SK-N-SH (cell line): Measurements from ENCODE around the gene SH3RF1. TPM values are rescaled to one million over a fixed set of nuclear protein-coding genes. Genes with fewer than 3 reads are reported as not detected.

Experiments used
- CTCF ChIA-PET: fragments of 300-600, 350-600 bp; formaldehyde crosslinking; extraction: SDS; loops from one replicate; lab custom pipeline; 2021; lab: Yijun Ruan, JAX
- POLR2A ChIA-PET: fragments of 350-600 bp; sonication (Branson Sonifier 250); formaldehyde crosslinking; extraction: SDS; loops from one replicate; lab custom pipeline; 2020; ENCODE audit warnings: antibody characterized with exemption, inconsistent platforms; lab: Yijun Ruan, JAX
- DNase-seq: peaks from one replicate; pipeline ENCODE4 v3.0.0; 2012
- H2AFZ ChIP-seq: fragments of 200-600 bp; sonication (generic); 2 replicates; pipeline ENCODE4 v1.8.1; 2016; ENCODE audit warnings: antibody characterized with exemption, mild to moderate bottlenecking, low read depth
- H3F3A ChIP-seq: fragments of 200-600 bp; sonication (generic); replicated peaks from 2 replicates; pipeline ENCODE3; 2016; ENCODE audit warnings: antibody characterized with exemption, mild to moderate bottlenecking; ENCODE audit not compliant: insufficient read depth
- H3K27ac ChIP-seq, 2 experiments: fragments of 200-500 bp in 1 of 2; fragments of 200-600 bp in 1 of 2; sonication (Bioruptor generic) in 1 of 2; sonication (generic), shearing (Covaris generic) in 1 of 2; 2 replicates each; pipeline versions ENCODE4 v1.5.1 to v1.6.1; 2014 to 2016; ENCODE audit warnings: low read depth in 2 of 2, inconsistent platforms in 1 of 2, low read length in 1 of 2, mild to moderate bottlenecking in 1 of 2, mixed read lengths in 1 of 2
- H3K27me3 ChIP-seq: fragments of 200-600 bp; sonication (generic), shearing (Covaris generic); 2 replicates; pipeline ENCODE4 v1.6.1; 2016; ENCODE audit warnings: mixed run types; ENCODE audit not compliant: insufficient read depth
- H3K36me3 ChIP-seq, 2 experiments: fragments of 200-500 bp in 1 of 2; fragments of 200-600 bp in 1 of 2; sonication (Bioruptor generic) in 1 of 2; sonication (generic) in 1 of 2; replicated peaks in 1 of 2; 2 replicates each; pipeline versions ENCODE3 to v1.5.1; 2014 to 2016; ENCODE audit warnings: low read length in 1 of 2, mild to moderate bottlenecking in 1 of 2; ENCODE audit not compliant: insufficient read depth in 2 of 2, control insufficient read depth in 1 of 2
- H3K4me1 ChIP-seq, 2 experiments: fragments of 200-500 bp in 1 of 2; fragments of 200-600 bp in 1 of 2; sonication (Bioruptor generic) in 1 of 2; sonication (generic), shearing (Covaris generic) in 1 of 2; 2 replicates each; pipeline versions ENCODE4 v1.5.1 to v1.6.1; 2014 to 2016; ENCODE audit warnings: low read depth in 1 of 2, low read length in 1 of 2, mixed run types in 1 of 2; ENCODE audit not compliant: insufficient read depth in 2 of 2, control insufficient read depth in 1 of 2
- H3K4me2 ChIP-seq: fragments of 200-600 bp; sonication (generic), shearing (Covaris generic); 2 replicates; pipeline ENCODE4 v1.6.1; 2017; ENCODE audit warnings: mixed run types
- H3K4me3 ChIP-seq, 2 experiments: fragments of 200-500 bp in 1 of 2; fragments of 200-600 bp in 1 of 2; sonication (Bioruptor generic) in 1 of 2; sonication (generic), shearing (Covaris generic) in 1 of 2; 2 replicates each; pipeline versions ENCODE4 v1.5.1 to v1.8.1; 2014 to 2016; ENCODE audit warnings: low read depth in 2 of 2, inconsistent platforms in 1 of 2, low read length in 1 of 2, mild to moderate bottlenecking in 1 of 2, mixed read lengths in 1 of 2, moderate library complexity in 1 of 2
- H3K79me2 ChIP-seq: fragments of 200-600 bp; sonication (generic); 2 replicates; pipeline ENCODE4 v1.8.1; 2017; ENCODE audit warnings: mild to moderate bottlenecking; ENCODE audit not compliant: insufficient read depth
- H3K9ac ChIP-seq: fragments of 200-600 bp; sonication (generic); 2 replicates; pipeline ENCODE4 v1.6.1; 2017; ENCODE audit warnings: mixed run types
- H3K9me2 ChIP-seq: fragments of 200-600 bp; sonication (generic); 2 replicates; pipeline ENCODE4 v1.6.1; 2017; ENCODE audit warnings: mixed run types
- H3K9me3 ChIP-seq: fragments of 200-600 bp; sonication (generic); 2 replicates; pipeline ENCODE4 v1.6.1; 2017; ENCODE audit warnings: mixed run types, mild to moderate bottlenecking, moderate library complexity
- H4K20me1 ChIP-seq: fragments of 200-600 bp; sonication (generic); 2 replicates; pipeline ENCODE4 v1.6.1; 2017; ENCODE audit warnings: mild to moderate bottlenecking, mixed run types; ENCODE audit not compliant: insufficient read depth
- CTCF ChIP-seq: fragments of 200-600 bp; sonication (generic); IDR thresholded peaks from 2 replicates; pipeline ENCODE4 v1.6.1; 2017; ENCODE audit warnings: antibody characterized with exemption, mild to moderate bottlenecking, moderate library complexity
- ELF1 ChIP-seq: IDR thresholded peaks from 2 replicates; pipeline ENCODE4 v1.4.0; 2012
- EZH2phosphoT487 ChIP-seq: fragments of 200-600 bp; sonication (generic); IDR thresholded peaks from 2 replicates; pipeline ENCODE4 v1.6.1; 2017; ENCODE audit warnings: low read depth, mixed run types, mild to moderate bottlenecking, antibody characterized with exemption, moderate library complexity, borderline replicate concordance
- FOXJ3 ChIP-seq: sonication (generic); formaldehyde crosslinking; IDR thresholded peaks from 2 replicates; pipeline ENCODE4 v1.5.1; 2020; ENCODE audit warnings: mild to moderate bottlenecking, missing genetic modification reagents
- FOXM1 ChIP-seq: IDR thresholded peaks from 2 replicates; pipeline ENCODE4 v1.4.0; 2012; ENCODE audit warnings: low read depth, mild to moderate bottlenecking
- GABPA ChIP-seq: IDR thresholded peaks from 2 replicates; pipeline ENCODE4 v1.4.0; 2012; ENCODE audit warnings: low read depth, mild to moderate bottlenecking
- GATA2 ChIP-seq: sonication (generic); formaldehyde crosslinking; IDR thresholded peaks from 2 replicates; pipeline ENCODE4 v1.5.0; 2020; ENCODE audit warnings: mild to moderate bottlenecking, missing genetic modification reagents
- IRF3 ChIP-seq: fragments of 150-350 bp; IDR thresholded peaks from 2 replicates; pipeline ENCODE4 v1.6.1; 2016; ENCODE audit warnings: mild to moderate bottlenecking, low read depth, low read length
- JUND ChIP-seq: IDR thresholded peaks from 2 replicates; pipeline ENCODE4 v1.4.0; 2012
- MAX ChIP-seq: IDR thresholded peaks from 2 replicates; pipeline ENCODE4 v1.4.0; 2012; ENCODE audit warnings: low read depth
- MEF2A ChIP-seq: IDR thresholded peaks from 2 replicates; pipeline ENCODE4 v1.4.0; 2012; ENCODE audit warnings: low read depth, borderline replicate concordance
- NFIC ChIP-seq: IDR thresholded peaks from 2 replicates; pipeline ENCODE4 v1.4.0; 2012; ENCODE audit warnings: borderline replicate concordance
- POLR2AphosphoS5 ChIP-seq: IDR thresholded peaks from 2 replicates; pipeline ENCODE4 v1.6.1; 2012; ENCODE audit warnings: low read depth, low read length
- RCOR1 ChIP-seq: fragments of 150-350 bp; IDR thresholded peaks from 2 replicates; pipeline ENCODE4 v1.6.1; 2017; ENCODE audit warnings: antibody characterized with exemption, low read length
- RFX5 ChIP-seq: IDR thresholded peaks from 2 replicates; pipeline ENCODE4 v1.6.1; 2012; ENCODE audit warnings: mild to moderate bottlenecking, improper control_type of control experiment, low read length
- SIN3A ChIP-seq: IDR thresholded peaks from 2 replicates; pipeline ENCODE4 v1.6.1; 2012; ENCODE audit warnings: low read depth, mild to moderate bottlenecking, low read length, moderate library complexity, borderline replicate concordance
- SMC3 ChIP-seq: IDR thresholded peaks from 2 replicates; pipeline ENCODE4 v1.6.1; 2012; ENCODE audit warnings: low read depth, low read length, improper control_type of control experiment
- TAF1 ChIP-seq: IDR thresholded peaks from 2 replicates; pipeline ENCODE4 v1.6.1; 2012; ENCODE audit warnings: low read depth, mild to moderate bottlenecking, low read length, moderate library complexity, borderline replicate concordance
- TCF12 ChIP-seq: IDR thresholded peaks from 2 replicates; pipeline ENCODE4 v1.4.0; 2012
- USF2 ChIP-seq: fragments of 150-350 bp; IDR thresholded peaks from 2 replicates; pipeline ENCODE4 v1.6.1; 2017; ENCODE audit warnings: antibody characterized with exemption, low read length, low read depth, borderline replicate concordance
- YY1 ChIP-seq: IDR thresholded peaks from 2 replicates; pipeline ENCODE4 v1.4.0; 2012; ENCODE audit warnings: low read depth, mild to moderate bottlenecking
- WGBS: methylation state at CpG from one replicate; pipeline ENCODE4 v1.1.6; 2017; ENCODE audit warnings: low lambda C conversion rate; 5-methylcytosine and 5-hydroxymethylcytosine counted together
- polyA plus RNA-seq, 3 experiments: library from polyadenylated mRNA; depleted of rRNA; stranded (reverse); fragments of >200 nt; gene quantifications; 2 replicates each; pipeline ENCODE4 v1.2.3, GENCODE V29; 2012

The SH3RF1 gene
- polyA plus RNA-seq, 1 of the 3 experiments (the other 2 are of a cell fraction), result 22.0 TPM

- DNase-seq, result no peak
- Histone ChIP-seq H3K27me3 (no peaks in the 10 kb centered on the region), H3K9me2 (no peaks in the 10 kb centered on the region), H3K4me2 (no peak overlapping the region), H2AFZ (no peak overlapping the region), H4K20me1 (no peaks in the 10 kb centered on the region), H3K27ac (no peak overlapping the region), H3F3A (peaks cover 10% of the 10 kb centered on the region), H3K9me3 (no peaks in the 10 kb centered on the region), H3K79me2 (peaks cover 35% of the 10 kb centered on the region; the same call in 1 of the 2 replicates), H3K36me3 (peaks cover 53 to 90% of the 10 kb centered on the region in 2 experiments), H3K4me3 (no peak overlapping the region), H3K4me1 (peaks cover 3 to 13% of the 10 kb centered on the region in 2 experiments; a peak in 2 of 4 replicates), H3K9ac (no peak overlapping the region)
- TF ChIP-seq TAF1 (no peak), USF2 (no peak), NFIC (no peak)
- 90% methylated on average over 2 of the region's 2 CpGs for WGBS
- ChIA-PET CTCF (no interaction called here), POLR2A (interaction anchor here (0.5 kb wide), 1 partner anchor 265 kb away, joined by 5 read pairs; no protein-coding TSS in a partner anchor)
Measured at GRCh38 chr4:169098054-169098497, 172.7 kb downstream of the SH3RF1 start.

GRCh38 chr4:169096221-169096620, 174.5 kb downstream of the SH3RF1 start:
- Histone ChIP-seq H3K27me3 (no peaks in the 10 kb centered on the region), H4K20me1 (no peaks in the 10 kb centered on the region), H3K4me3 (no peak overlapping the region), H2AFZ (no peak overlapping the region), H3K4me2 (no peak overlapping the region), H3K36me3 (peaks cover 59 to 89% of the 10 kb centered on the region in 2 experiments), H3K27ac (no peak overlapping the region), H3K9ac (no peak overlapping the region), H3F3A (peaks cover 13% of the 10 kb centered on the region), H3K4me1 (peaks cover 3 to 13% of the 10 kb centered on the region in 2 experiments; a peak in 2 of 4 replicates), H3K79me2 (peaks cover 32% of the 10 kb centered on the region; the same call in 1 of the 2 replicates), H3K9me2 (no peaks in the 10 kb centered on the region), H3K9me3 (no peaks in the 10 kb centered on the region)
- WGBS, result 98% methylated on average over 4 of the region's 4 CpGs
- DNase-seq, result no peak
- ChIA-PET POLR2A (no interaction called here), CTCF (no interaction called here)
- TF ChIP-seq MEF2A (no peak), IRF3 (no peak), USF2 (no peak), CTCF (no peak), ELF1 (no peak), MAX (no peak), YY1 (no peak), EZH2phosphoT487 (no peak), TCF12 (no peak), SIN3A (no peak), RFX5 (no peak), POLR2AphosphoS5 (no peak), SMC3 (no peak), FOXJ3 (CRISPR knock-in tag) (no peak), JUND (no peak), FOXM1 (no peak), RCOR1 (no peak), GATA2 (CRISPR knock-in tag) (no peak), GABPA (no peak)
